CD4-positive, alpha-beta T cell treated with Interferon gamma for 1 hour (primary cell): Measurements from ENCODE around the gene GARRE1.
"Not testable (repeated sequence)": the region's sequence is repeated elsewhere in the genome, so short reads cannot be mapped to it uniquely, and the experiment has no call there.

Experiments
- DNase-seq: peaks from one replicate; pipeline ENCODE4 v3.0.0-alpha.2; 2020

GARRE1 gene

GRCh38 chr19:34259367-34260095 lies 5.2 kb downstream of the GARRE1 start:
- no peak for DNase-seq

GRCh38 chr19:34260771-34261173 lies 6.4 kb downstream of the GARRE1 start:
- DNase-seq = no peak

- no peak for DNase-seq
Measured at GRCh38 chr19:34261334-34262109, 7.2 kb downstream of the GARRE1 start.

- DNase-seq = no peak
Measured at GRCh38 chr19:34263745-34264237, 9.4 kb downstream of the GARRE1 start.

GRCh38 chr19:34265221-34265650 lies 10.9 kb downstream of the GARRE1 start:
- no peak for DNase-seq

- no peak for DNase-seq
Measured at GRCh38 chr19:34269081-34269480, 14.7 kb downstream of the GARRE1 start.

- DNase-seq = no peak
Measured at GRCh38 chr19:34269489-34269888, 15.1 kb downstream of the GARRE1 start.

GRCh38 chr19:34269968-34270621 lies 15.7 kb downstream of the GARRE1 start:
- DNase-seq = peak; percentile 85

- no peak for DNase-seq
Measured at GRCh38 chr19:34273121-34273520, 18.8 kb downstream of the GARRE1 start.

GRCh38 chr19:34274284-34274826 lies 20.0 kb downstream of the GARRE1 start:
- DNase-seq = no peak

- DNase-seq = no peak
Measured at GRCh38 chr19:34274827-34275625, 20.7 kb downstream of the GARRE1 start.

GRCh38 chr19:34275705-34276104 lies 21.4 kb downstream of the GARRE1 start:
- no peak for DNase-seq

GRCh38 chr19:34276614-34277013 lies 22.3 kb downstream of the GARRE1 start:
- no peak for DNase-seq

- no peak for DNase-seq
Measured at GRCh38 chr19:34277244-34277643, 22.9 kb downstream of the GARRE1 start.

- no peak for DNase-seq
Measured at GRCh38 chr19:34278783-34279182, 24.4 kb downstream of the GARRE1 start.

GRCh38 chr19:34281444-34281843 lies 27.1 kb downstream of the GARRE1 start:
- not testable (repeated sequence) for DNase-seq

- no peak for DNase-seq
Measured at GRCh38 chr19:34282611-34283519, 28.5 kb downstream of the GARRE1 start.

- no peak for DNase-seq
Measured at GRCh38 chr19:34284505-34284904, 30.2 kb downstream of the GARRE1 start.

GRCh38 chr19:34287662-34288140 lies 33.3 kb downstream of the GARRE1 start:
- DNase-seq = no peak

- DNase-seq = no peak
Measured at GRCh38 chr19:34288381-34288780, 34.0 kb downstream of the GARRE1 start.

- no peak for DNase-seq
Measured at GRCh38 chr19:34291235-34291634, 36.9 kb downstream of the GARRE1 start.
